RKO (cell line): ENCODE measurements around the gene NHEJ1.

Experiments used
- DNase-seq: peaks from one replicate; pipeline ENCODE4 v3.0.0-alpha.2; 2016; ENCODE audit warnings: low spot score

NHEJ1 gene

GRCh38 chr2:219028996-219029828, 131.4 kb downstream of the NHEJ1 start:
- no peak for DNase-seq

GRCh38 chr2:219028141-219028540, 132.5 kb downstream of the NHEJ1 start:
- DNase-seq: no peak

- no peak for DNase-seq
Observed at GRCh38 chr2:219027511-219028055, 133.0 kb downstream of the NHEJ1 start.

- no peak for DNase-seq
Observed at GRCh38 chr2:219026946-219027345, 133.7 kb downstream of the NHEJ1 start.

- no peak for DNase-seq
Observed at GRCh38 chr2:219025637-219026585, 134.7 kb downstream of the NHEJ1 start.
